Measurements from ENCODE around the gene EHMT1.
"Not testable (repeated sequence)": the region's sequence is repeated elsewhere in the genome, so short reads cannot be mapped to it uniquely, and the experiment has no call there.

Gene EHMT1

GRCh38 chr9:137873408-137873807 lies 254.6 kb downstream of the EHMT1 start:
- DNase-seq (ENCODE audit: low read depth): no peak

- DNase-seq (ENCODE audit: low read depth): no peak
These were observed 255.1 kb downstream of the EHMT1 start for GRCh38 chr9:137873858-137874362.

GRCh38 chr9:137875354-137875753 lies 256.5 kb downstream of the EHMT1 start:
- no peak for DNase-seq (ENCODE audit: low read depth)

GRCh38 chr9:137875846-137876245 lies 257.0 kb downstream of the EHMT1 start:
- no peak for DNase-seq (ENCODE audit: low read depth)

- no peak for DNase-seq (ENCODE audit: low read depth)
These were observed 257.5 kb downstream of the EHMT1 start for GRCh38 chr9:137876269-137876668.

GRCh38 chr9:137876781-137877386 lies 258.1 kb downstream of the EHMT1 start:
- no peak for DNase-seq (ENCODE audit: low read depth)

GRCh38 chr9:137877506-137878122 lies 258.8 kb downstream of the EHMT1 start, which contains the start of gene CACNA1B:
Gene CACNA1B, plus strand, starts transcription at chr9:137877782. Its CDS starts 152 bp downstream, at chr9:137877934.
- DNase-seq (ENCODE audit: low read depth): not testable (repeated sequence)

GRCh38 chr9:137878146-137878941 lies 259.5 kb downstream of the EHMT1 start:
- no peak for DNase-seq (ENCODE audit: low read depth)

GRCh38 chr9:137879052-137879451 lies 260.2 kb downstream of the EHMT1 start:
- no peak for DNase-seq (ENCODE audit: low read depth)

- no peak for DNase-seq (ENCODE audit: low read depth)
These were observed 260.9 kb downstream of the EHMT1 start for GRCh38 chr9:137879566-137880150.

GRCh38 chr9:137880160-137880975 lies 261.6 kb downstream of the EHMT1 start:
- DNase-seq (ENCODE audit: low read depth): no peak

GRCh38 chr9:137880976-137881530 lies 262.2 kb downstream of the EHMT1 start:
- DNase-seq (ENCODE audit: low read depth): no peak

GRCh38 chr9:137881591-137882505 lies 263.0 kb downstream of the EHMT1 start:
- no peak for DNase-seq (ENCODE audit: low read depth)

GRCh38 chr9:137882506-137882821 lies 263.7 kb downstream of the EHMT1 start:
- no peak for DNase-seq (ENCODE audit: low read depth)

GRCh38 chr9:137883977-137884376 lies 265.2 kb downstream of the EHMT1 start:
- not testable (repeated sequence) for DNase-seq (ENCODE audit: low read depth)

- not testable (repeated sequence) for DNase-seq (ENCODE audit: low read depth)
These were observed 265.7 kb downstream of the EHMT1 start for GRCh38 chr9:137884547-137884946.

GRCh38 chr9:137885121-137885520 lies 266.3 kb downstream of the EHMT1 start:
- not testable (repeated sequence) for DNase-seq (ENCODE audit: low read depth)
